CMK (cell line): ENCODE measurements around the gene SNX7.

ENCODE experiments used
- DNase-seq: peaks from one replicate; pipeline ENCODE4 v3.0.0-alpha.2; 2010; ENCODE audit warnings: low read depth

Gene SNX7

GRCh38 chr1:98661544-98662355 lies at the start of gene SNX7:
Gene SNX7 (plus strand): TSS chr1:98661721. CDS start chr1:98661732, 11 bp downstream.
- DNase-seq, result no peak

- DNase-seq, result no peak
Observed at GRCh38 chr1:98637316-98637715, 24.2 kb upstream of the SNX7 start.

GRCh38 chr1:98638185-98638584 lies 23.3 kb upstream of the SNX7 start:
- no peak for DNase-seq

GRCh38 chr1:98644510-98644909 lies 17.0 kb upstream of the SNX7 start:
- no peak for DNase-seq

- no peak for DNase-seq
Observed at GRCh38 chr1:98651116-98651632, 10.3 kb upstream of the SNX7 start.

GRCh38 chr1:98653123-98653522 lies 8.4 kb upstream of the SNX7 start:
- DNase-seq, result no peak

- no peak for DNase-seq
Observed at GRCh38 chr1:98659879-98660278, 1.6 kb upstream of the SNX7 start.

- no peak for DNase-seq
Observed at GRCh38 chr1:98660940-98661543, 479 bp upstream of the SNX7 start.

GRCh38 chr1:98662356-98662670 lies 792 bp downstream of the SNX7 start:
- no peak for DNase-seq

GRCh38 chr1:98668733-98669132 lies 7.2 kb downstream of the SNX7 start:
- no peak for DNase-seq

- DNase-seq, result no peak
Observed at GRCh38 chr1:98669355-98670296, 8.1 kb downstream of the SNX7 start.

- no peak for DNase-seq
Observed at GRCh38 chr1:98672189-98672588, 10.7 kb downstream of the SNX7 start.

GRCh38 chr1:98674075-98674781 lies 12.7 kb downstream of the SNX7 start:
- DNase-seq, result no peak

GRCh38 chr1:98675282-98675681 lies 13.8 kb downstream of the SNX7 start:
- DNase-seq, result no peak

GRCh38 chr1:98677288-98677687 lies 15.8 kb downstream of the SNX7 start:
- no peak for DNase-seq

GRCh38 chr1:98681812-98682211 lies 20.3 kb downstream of the SNX7 start:
- DNase-seq, result no peak

GRCh38 chr1:98688110-98688739 lies 26.7 kb downstream of the SNX7 start:
- no peak for DNase-seq

GRCh38 chr1:98690576-98690975 lies 29.1 kb downstream of the SNX7 start:
- DNase-seq, result no peak

- DNase-seq, result no peak
Observed at GRCh38 chr1:98692482-98692881, 31.0 kb downstream of the SNX7 start.

GRCh38 chr1:98693385-98693784 lies 31.9 kb downstream of the SNX7 start:
- DNase-seq, result no peak

GRCh38 chr1:98696077-98696476 lies 34.6 kb downstream of the SNX7 start:
- DNase-seq, result no peak
